ENCODE data around the gene KCNK6. TPM values are rescaled to one million over a fixed set of nuclear protein-coding genes. Genes with fewer than 3 reads are reported as not detected.

KCNK6 gene
- total and polyA plus RNA-seq, 5 experiments from 2014 or later = 1.1 to 6.8 (median 3.1) TPM

DNA sequence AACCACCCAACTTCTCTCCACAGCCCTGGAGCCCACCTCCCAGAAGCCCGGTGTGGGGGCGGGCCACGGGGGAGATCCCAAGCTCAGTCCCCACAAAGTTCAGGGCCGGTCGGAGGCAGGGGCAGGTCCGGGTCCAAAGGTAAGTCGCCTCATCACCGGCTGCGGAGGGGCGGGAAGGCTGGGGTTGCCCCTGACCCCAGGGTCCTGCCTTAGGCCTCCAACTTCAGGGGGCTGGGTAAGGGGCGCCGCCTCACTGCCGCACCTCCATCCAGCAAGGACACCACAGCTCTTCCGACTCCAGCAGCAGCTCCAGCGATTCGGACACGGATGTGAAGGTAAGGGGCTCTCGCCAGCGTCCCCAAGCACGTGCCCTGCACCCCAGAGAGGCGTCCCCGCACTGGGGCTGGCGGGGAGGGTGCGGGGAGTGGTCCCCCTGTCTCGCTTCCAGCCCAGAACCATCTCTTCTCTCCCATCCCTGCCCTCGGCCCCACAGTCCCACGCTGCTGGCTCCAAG is 15.2 kb upstream of the KCNK6 start:
- ATAC-seq (no peak), DNase-seq (no peak)
- H3K4me1 Mint-ChIP-seq = peaks cover 0 to 3% (median under 1%) of the 10 kb centered on the region in 4 donors
- H3K27me3 Mint-ChIP-seq = no peaks in the 10 kb centered on the region
- no peaks in the 10 kb centered on the region for H3K9me3 Mint-ChIP-seq
- peaks cover 0 to 24% (median 2%) of the 10 kb centered on the region in 3 donors for H3K36me3 Mint-ChIP-seq
- H3K27ac Mint-ChIP-seq = no peak overlapping the region
- no peak overlapping the region for H3K4me3 Mint-ChIP-seq
- POLR2A ChIA-PET = interaction anchor here (1.0 kb wide), 1 partner anchor 39 kb away, joined by 4 read pairs; no protein-coding TSS in a partner anchor

DNA sequence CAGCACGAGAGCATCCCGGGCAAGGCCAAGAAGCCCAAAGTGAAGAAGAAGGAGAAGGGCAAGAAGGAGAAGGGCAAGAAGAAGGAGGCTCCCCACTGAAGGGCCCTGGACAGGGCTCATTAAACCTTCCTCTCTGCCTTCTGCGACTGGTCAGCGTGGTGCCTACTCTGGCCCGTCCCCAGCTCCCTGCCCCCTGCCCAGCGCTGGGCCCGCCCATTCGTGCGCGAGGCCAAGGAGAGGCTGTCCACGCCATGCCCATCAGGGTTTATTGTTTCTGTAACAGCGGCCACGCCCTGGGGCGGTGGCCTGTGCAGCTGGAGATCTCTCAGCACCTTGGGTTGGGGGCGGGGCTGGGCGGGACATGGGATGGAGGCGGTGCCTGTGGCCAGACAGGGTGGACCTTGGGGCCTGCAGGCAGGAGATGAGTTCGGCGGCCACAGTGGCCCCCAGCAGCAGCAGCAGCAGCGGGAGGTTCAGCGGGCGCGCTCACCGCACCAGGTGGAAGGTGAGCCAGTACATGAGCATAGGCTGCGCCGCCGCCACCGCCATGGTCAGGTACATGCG is 14.7 kb upstream of the KCNK6 start:
- Mint-ChIP-seq H3K27ac (no peak overlapping the region), H3K36me3 (peaks cover 0 to 24% (median 2%) of the 10 kb centered on the region in 3 donors), H3K27me3 (no peaks in the 10 kb centered on the region), H3K4me3 (no peak overlapping the region), H3K4me1 (peaks cover 0 to 3% (median under 1%) of the 10 kb centered on the region in 4 donors), H3K9me3 (no peaks in the 10 kb centered on the region)
- POLR2A ChIA-PET = no interaction called here
- DNase-seq = no peak
- no peak for ATAC-seq

GRCh38 chr19:38306236-38306635 is 13.4 kb upstream of the KCNK6 start:
- Mint-ChIP-seq H3K4me3 (no peak overlapping the region), H3K36me3 (peaks cover 0 to 24% (median 2%) of the 10 kb centered on the region in 3 donors), H3K4me1 (peaks cover 2 to 6% (median 4%) of the 10 kb centered on the region in 4 donors), H3K27me3 (no peaks in the 10 kb centered on the region), H3K9me3 (no peaks in the 10 kb centered on the region), H3K27ac (no peak overlapping the region)
- ATAC-seq (no peak), DNase-seq (no peak)
- POLR2A ChIA-PET = interaction anchor here (0.7 kb wide), 1 partner anchor 81 kb away, joined by 5 read pairs; no protein-coding TSS in a partner anchor

DNA sequence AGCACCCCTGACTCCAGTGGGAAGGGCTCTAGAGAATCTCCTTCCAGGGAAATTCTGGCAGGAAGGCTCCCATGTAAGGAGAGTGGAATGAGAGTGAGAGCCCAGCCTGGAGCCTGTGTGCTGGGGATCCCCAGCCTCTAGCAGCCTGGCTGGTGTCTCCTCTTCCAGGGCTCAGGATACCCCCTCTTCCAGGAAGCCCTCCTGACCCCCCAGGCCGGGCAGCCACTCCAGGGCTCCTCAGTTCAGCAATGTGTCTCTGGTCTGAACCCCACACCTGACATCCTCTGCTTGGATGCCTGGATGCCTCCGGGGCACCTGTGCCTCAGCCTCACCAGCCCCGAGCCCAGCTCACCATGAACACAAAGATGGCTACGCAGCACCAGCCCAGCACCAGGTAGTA is 12.6 kb upstream of the KCNK6 start:
- DNase-seq (no peak), ATAC-seq (no peak)
- H3K4me3 Mint-ChIP-seq = no peak overlapping the region
- POLR2A ChIA-PET = no interaction called here
- H3K4me1 Mint-ChIP-seq = peaks cover 2 to 6% (median 5%) of the 10 kb centered on the region in 4 donors
- H3K9me3 Mint-ChIP-seq = no peaks in the 10 kb centered on the region
- no peak overlapping the region for H3K27ac Mint-ChIP-seq
- no peaks in the 10 kb centered on the region for H3K27me3 Mint-ChIP-seq
- H3K36me3 Mint-ChIP-seq = peaks cover 0 to 24% (median 2%) of the 10 kb centered on the region in 3 donors

- ATAC-seq = no peak
- Mint-ChIP-seq H3K36me3 (peaks cover 0 to 24% (median 2%) of the 10 kb centered on the region in 3 donors), H3K4me1 (peaks cover 5 to 8% (median 6%) of the 10 kb centered on the region in 4 donors), H3K9me3 (no peaks in the 10 kb centered on the region), H3K27me3 (no peaks in the 10 kb centered on the region), H3K4me3 (no peak overlapping the region), H3K27ac (peak overlapping the region in 1 of 10 donors; percentile 67)
- no peak for DNase-seq
- POLR2A ChIA-PET = interaction anchor here (0.6 kb wide), 1 partner anchor 50 kb away, joined by 3 read pairs; no protein-coding TSS in a partner anchor
Measured at GRCh38 chr19:38307597-38307996, 12.0 kb upstream of the KCNK6 start.

- peaks cover 0 to 24% (median 2%) of the 10 kb centered on the region in 3 donors for H3K36me3 Mint-ChIP-seq
- ATAC-seq = no peak
- H3K9me3 Mint-ChIP-seq = no peaks in the 10 kb centered on the region
- H3K4me1 Mint-ChIP-seq = peaks cover 6 to 9% (median 8%) of the 10 kb centered on the region in 4 donors
- no peak for DNase-seq
- H3K27ac Mint-ChIP-seq = peak overlapping the region in 1 of 10 donors; percentile 67
- POLR2A ChIA-PET = interaction anchor here (0.6 kb wide), 1 partner anchor 49 kb away, joined by 3 read pairs; no protein-coding TSS in a partner anchor
- H3K27me3 Mint-ChIP-seq = no peaks in the 10 kb centered on the region
- no peak overlapping the region for H3K4me3 Mint-ChIP-seq
Measured at GRCh38 chr19:38308006-38308766, 11.5 kb upstream of the KCNK6 start.

- Mint-ChIP-seq H3K4me3 (no peak overlapping the region), H3K9me3 (no peaks in the 10 kb centered on the region), H3K27ac (no peak overlapping the region), H3K36me3 (peaks cover 0 to 24% (median 2%) of the 10 kb centered on the region in 3 donors), H3K27me3 (no peaks in the 10 kb centered on the region), H3K4me1 (peaks cover 6 to 13% (median 11%) of the 10 kb centered on the region in 4 donors)
- POLR2A ChIA-PET = no interaction called here
- ATAC-seq (no peak), DNase-seq (no peak)
Measured at GRCh38 chr19:38308926-38309614, 10.6 kb upstream of the KCNK6 start.

DNA sequence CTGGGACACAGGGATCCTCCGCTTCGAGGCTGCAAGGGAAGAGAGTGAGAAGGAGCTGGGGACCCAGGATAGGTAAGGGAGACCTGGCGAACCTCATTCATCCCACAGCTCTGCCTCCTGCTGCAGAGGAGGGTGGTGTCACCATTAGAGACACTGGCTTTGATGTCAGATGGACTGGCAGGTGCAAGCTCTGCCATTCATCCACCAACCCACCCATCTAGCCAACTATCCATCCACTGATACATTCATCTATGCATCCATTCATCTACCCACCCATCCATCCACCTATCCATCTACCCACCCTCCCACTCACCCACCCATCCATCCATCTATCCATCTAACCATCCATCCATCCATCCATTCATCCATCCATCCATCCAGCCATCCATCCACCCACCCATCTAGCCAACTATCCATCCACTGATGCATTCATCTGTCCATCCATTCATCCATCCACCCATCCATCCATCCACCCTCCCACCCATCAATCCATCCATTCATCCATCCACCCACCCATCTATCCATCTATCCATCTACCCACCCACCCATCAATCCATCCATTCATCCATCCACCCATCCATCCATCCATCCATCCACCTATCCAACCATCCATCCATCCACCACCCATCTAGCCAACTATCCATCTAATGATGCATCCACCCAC is 9.9 kb upstream of the KCNK6 start:
- Mint-ChIP-seq H3K27ac (no peak overlapping the region), H3K4me1 (peaks cover 6 to 13% (median 11%) of the 10 kb centered on the region in 4 donors), H3K27me3 (no peaks in the 10 kb centered on the region), H3K9me3 (no peaks in the 10 kb centered on the region), H3K36me3 (peaks cover 0 to 24% (median 2%) of the 10 kb centered on the region in 3 donors), H3K4me3 (no peak overlapping the region)
- DNase-seq (no peak), ATAC-seq (no peak)
- POLR2A ChIA-PET = no interaction called here

DNA sequence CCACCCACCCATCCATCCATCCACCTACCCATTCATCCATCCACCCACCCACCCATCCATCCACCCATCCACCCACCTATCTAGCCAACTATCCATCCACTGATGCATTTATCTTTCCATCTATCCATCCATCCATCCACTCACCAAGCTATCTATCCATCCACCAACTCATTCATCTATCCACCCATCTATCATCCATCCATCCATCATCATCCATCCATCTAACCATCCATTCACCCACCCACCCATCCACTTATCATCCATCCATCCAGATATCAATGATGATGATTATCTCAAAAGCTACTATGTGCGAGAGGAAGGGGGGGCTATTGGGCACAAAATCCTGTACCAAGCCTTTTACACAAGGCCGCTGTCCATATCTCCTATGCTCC is 9.4 kb upstream of the KCNK6 start:
- Mint-ChIP-seq H3K9me3 (no peaks in the 10 kb centered on the region), H3K4me1 (peaks cover 10 to 14% (median 13%) of the 10 kb centered on the region in 4 donors), H3K4me3 (no peak overlapping the region), H3K27ac (peak overlapping the region in 1 of 10 donors; percentile 67), H3K36me3 (peaks cover 0 to 24% (median 2%) of the 10 kb centered on the region in 3 donors), H3K27me3 (no peaks in the 10 kb centered on the region)
- ATAC-seq = no peak
- no peak for DNase-seq
- POLR2A ChIA-PET = no interaction called here

GRCh38 chr19:38310986-38311385 is 8.7 kb upstream of the KCNK6 start:
- H3K27ac Mint-ChIP-seq = peak overlapping the region in 1 of 10 donors; percentile 28
- no peaks in the 10 kb centered on the region for H3K9me3 Mint-ChIP-seq
- H3K27me3 Mint-ChIP-seq = no peaks in the 10 kb centered on the region
- H3K4me1 Mint-ChIP-seq = peaks cover 12 to 15% (median 14%) of the 10 kb centered on the region in 4 donors
- DNase-seq (no peak), ATAC-seq (no peak)
- POLR2A ChIA-PET = no interaction called here
- H3K4me3 Mint-ChIP-seq = no peak overlapping the region
- peaks cover 0 to 21% (median 2%) of the 10 kb centered on the region in 3 donors for H3K36me3 Mint-ChIP-seq

DNA sequence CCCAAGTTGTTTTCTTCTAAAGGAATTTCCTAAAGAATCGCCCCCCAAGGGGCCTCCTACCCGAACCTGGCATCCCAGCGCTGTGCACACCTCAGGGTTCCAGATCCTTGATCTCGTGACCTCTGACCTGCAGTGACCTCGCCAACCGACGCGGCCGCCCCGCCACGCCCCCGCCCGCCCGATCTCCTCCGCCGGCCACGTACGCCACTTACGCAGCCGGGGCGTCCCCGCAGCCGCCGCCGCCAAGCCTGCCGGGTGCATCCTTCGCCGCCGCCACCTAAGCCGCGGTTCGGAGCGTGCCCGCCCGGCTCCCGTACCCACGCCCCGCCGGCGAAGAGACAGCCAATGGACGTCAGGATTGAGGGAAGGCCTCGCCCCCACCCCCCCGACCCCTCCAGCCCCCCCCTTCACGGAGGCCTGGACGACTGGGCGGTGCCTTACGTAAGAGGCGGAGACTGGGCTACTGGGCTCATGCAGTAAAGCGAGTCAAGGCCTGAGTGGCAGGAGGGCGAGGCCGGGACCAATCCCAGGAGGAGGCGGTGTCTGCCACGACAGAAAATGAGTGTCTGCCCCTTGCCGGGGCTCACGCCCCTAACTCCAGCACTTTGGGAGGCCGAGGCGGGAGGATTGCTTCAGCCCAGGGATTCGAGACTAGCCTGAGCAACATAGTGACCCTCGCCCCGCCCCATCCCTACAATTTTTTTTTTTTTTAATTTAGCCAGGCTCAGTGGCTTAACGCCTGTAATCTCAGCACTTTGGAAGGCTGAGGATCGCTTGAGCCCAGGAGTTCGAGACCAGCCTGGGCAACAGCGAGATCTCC is 3.8 kb upstream of the KCNK6 start, which contains the start of gene YIF1B:
TSS of gene YIF1B (minus strand) at position 291 of the 820 bp plus-strand sequence. CDS start at position 261, 30 bp downstream.
- H3K36me3 Mint-ChIP-seq = no peaks in the 10 kb centered on the region

More for the DNA sequence above, 3.8 kb upstream of the KCNK6 start, which contains the start of gene YIF1B:
- DNase-seq (peak; percentile 90 to 97 (median 94)), ATAC-seq (peak; percentile 88)
- Mint-ChIP-seq H3K27me3 (no peaks in the 10 kb centered on the region), H3K4me3 (peak within 1 kb of the TSS; percentile 79 to 94 (median 90)), H3K4me1 (peaks cover 18 to 54% (median 42%) of the 10 kb centered on the region in 4 donors), H3K27ac (peak within 1 kb of the TSS; percentile 91 to 98 (median 94)), H3K9me3 (no peaks in the 10 kb centered on the region)
- POLR2A ChIA-PET = interaction anchor here (0.7 to 1.4 kb wide), 4 partner anchors 20 to 998 kb away, joined by 3 to 11 read pairs (median 4); partner anchors contain the start of genes CATSPERG, PSMD8 and SPINT2

Data from naive thymus-derived CD8-positive, alpha-beta T cell (primary cell).